EL (cell line): ENCODE data around the gene CFLAR.
"Not testable (repeated sequence)": the region's sequence is repeated elsewhere in the genome, so short reads cannot be mapped to it uniquely, and the experiment has no call there.

Experiments used
- DNase-seq: peaks from one replicate; pipeline ENCODE4 v3.0.0-alpha.2; 2016

Gene CFLAR

DNA sequence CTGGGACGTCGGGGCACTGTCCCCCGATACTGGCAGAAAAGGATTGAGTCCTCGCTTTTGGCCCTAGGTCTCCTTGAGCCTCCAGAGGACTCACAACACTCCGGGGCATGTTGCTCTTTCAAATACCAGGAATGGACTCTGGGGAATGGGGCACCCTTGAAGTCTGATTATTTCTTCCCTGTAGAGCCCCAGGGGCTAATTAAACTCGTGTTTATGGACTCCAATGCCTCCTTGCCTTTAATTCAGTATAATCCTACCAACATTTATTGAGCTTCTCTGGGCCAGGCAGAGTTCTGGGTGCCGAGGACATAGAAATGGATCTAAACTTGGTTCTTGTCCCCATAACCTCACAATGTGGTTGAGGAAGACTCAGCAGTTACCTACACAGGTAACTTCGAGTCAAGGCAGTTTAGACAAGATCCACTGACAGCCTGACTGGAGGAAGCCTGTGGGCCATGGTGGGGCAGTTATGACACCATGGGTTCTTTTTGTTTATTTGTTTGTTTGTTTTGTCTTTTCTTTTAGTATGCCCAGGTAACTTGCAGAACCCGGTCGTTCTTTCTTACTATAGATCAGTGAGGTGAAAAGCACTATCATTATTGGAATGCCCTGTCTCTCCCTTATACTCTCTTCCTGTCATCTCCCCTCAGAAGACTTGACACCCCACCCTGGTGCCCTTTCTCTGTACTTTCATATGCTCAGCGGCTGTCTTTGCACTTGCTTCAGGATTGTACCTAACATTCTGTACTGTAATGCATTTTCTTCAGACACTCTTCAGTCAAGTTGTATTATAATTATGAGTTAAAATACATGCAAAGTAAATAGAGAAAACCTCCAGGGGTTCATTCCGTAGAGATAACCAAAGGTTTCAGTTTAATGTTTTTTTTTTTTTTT lies 3.2 kb downstream of the CFLAR start:
- DNase-seq: peak; percentile 62

DNA sequence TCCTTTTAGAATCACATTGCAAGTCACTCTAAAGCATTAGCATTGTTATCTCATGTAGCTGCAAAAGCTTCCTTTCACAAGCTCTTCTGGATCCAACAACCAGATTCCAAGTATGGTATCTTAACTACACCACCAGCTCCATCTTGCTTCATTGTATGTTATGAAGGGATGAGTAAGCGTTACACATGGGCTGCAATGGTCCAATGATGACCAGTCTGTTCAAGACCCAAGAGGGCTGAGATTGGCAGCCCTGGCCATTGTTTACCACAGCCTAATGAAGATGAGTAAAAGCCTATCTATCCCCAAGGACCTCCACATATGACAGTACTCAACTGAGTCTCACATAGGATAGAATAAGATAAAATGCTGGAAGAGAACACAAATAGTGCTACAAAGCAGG lies 6.3 kb downstream of the CFLAR start:
- no peak for DNase-seq

DNA sequence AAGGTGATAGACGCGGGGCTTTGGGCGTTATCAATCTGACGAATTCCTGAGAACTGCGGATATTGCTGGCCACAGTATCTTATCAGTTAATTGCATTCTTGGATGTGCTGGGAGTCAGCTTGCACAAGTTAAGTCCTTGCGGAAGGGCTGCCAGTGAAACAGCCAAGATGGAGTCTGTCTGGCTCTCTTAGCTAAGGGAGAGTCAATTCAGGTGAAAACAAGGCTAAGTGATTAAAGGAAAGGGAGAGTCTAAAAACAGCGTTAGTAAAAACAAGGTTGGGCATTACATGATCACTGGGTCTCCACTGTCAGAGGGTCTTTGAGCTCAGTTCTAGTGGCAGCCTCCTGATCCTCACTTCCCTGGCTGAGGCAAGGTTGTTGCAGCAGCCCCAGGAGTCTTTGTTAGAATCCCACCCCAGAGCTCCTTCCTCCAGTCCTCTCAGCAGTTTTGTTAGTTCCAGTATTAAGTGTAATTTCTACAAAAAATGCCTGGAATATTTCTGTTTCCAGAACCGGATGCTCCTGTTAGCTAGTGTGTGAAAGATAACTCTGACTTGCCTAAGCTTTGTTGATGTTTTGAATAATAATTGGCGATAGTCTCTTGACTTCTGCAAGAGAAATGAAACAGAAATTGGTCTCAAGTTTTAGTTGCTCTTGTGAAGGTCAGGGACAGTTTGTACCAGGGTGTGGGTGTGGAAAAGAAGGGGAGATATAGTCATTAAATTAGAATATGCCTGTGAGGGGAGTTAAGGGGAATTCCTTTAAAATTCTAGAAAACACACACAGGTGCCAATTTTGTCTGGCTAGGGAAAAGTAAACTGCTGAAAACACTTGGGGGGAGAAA lies 10.6 kb downstream of the CFLAR start:
- DNase-seq: peak; percentile 63

DNA sequence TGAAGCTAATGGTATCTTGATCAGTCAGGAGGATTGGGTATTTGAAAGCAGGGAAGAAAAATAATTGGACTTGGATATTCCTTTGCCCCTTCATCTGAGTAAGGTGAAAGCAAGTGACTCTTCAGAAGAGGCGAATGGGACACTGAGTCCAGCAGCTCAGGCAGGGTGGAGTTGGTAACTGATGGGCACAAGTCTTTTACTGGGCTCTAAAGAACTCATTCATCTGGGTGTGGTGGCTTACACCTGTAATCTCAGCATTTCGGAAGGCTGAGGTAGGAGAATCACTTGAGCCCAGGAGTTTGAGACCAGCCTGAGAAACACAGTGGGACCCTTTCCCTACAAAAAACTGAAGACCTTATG lies 11.2 kb downstream of the CFLAR start:
- DNase-seq: no peak

DNA sequence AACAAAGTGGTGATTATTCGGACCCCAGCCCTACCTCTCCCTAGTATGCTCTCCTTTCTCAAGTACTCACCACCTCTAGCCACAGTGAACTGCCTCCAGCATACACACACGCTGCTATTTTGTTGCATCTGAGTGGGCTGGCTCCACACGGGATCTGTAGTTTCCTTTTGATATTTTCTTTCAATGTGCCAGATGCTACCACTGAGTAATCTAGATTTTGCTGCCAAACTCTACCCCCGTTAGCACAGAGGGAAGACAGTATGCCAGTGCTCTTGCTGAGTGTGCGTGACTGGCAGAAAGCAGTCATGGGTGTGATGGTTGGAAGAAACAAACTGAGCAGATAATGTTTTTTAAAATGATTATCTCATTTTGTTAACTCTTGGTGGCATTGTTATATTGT lies 11.6 kb downstream of the CFLAR start:
- DNase-seq: peak; percentile 79

DNA sequence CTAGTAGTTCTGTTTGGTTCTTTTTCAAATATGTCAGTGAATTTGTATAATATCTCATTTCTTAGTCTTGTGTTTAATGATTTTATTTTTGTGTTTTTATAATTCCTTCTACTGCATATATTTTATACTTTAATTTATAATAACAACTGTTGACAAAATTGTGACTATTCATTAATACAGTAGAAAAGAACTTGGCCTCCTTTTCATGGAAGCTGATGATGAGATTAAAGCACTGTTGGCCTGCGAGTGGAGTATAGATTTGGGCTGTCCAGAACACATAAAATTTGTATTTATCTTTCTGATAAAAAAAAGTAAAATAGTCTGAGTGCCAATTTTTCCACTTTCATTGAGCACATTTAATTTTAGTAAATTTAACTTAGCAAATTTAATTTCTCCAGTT lies 12.1 kb downstream of the CFLAR start:
- DNase-seq: no peak

DNA sequence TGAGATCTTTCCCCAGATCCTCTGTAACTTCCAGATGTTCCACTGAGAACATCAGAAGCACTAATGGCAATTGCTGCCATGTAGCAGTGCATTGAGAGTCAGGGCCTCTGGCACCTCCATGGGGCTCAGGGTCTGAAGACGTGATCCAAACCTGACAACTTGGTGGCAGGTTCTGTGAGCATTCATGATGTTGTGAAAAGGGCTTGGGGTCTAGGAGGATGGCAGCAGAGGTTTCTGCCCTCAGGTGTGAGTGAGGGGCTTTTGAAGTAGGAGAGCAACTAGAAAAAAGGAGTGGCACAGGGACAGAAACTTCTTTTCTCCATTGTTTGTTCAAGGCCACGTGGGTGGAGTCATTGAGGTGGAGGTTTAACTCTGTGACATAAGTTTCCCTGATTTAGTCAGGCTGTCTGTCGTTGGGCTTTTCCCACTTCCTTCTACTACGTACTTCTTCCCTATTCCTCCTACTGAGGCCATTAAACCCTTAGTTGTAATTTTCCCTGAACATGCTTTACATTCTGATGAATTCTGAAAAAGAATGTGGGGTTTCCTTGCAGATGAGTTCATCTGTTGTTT lies 13.1 kb downstream of the CFLAR start:
- DNase-seq: peak; percentile 80

DNA sequence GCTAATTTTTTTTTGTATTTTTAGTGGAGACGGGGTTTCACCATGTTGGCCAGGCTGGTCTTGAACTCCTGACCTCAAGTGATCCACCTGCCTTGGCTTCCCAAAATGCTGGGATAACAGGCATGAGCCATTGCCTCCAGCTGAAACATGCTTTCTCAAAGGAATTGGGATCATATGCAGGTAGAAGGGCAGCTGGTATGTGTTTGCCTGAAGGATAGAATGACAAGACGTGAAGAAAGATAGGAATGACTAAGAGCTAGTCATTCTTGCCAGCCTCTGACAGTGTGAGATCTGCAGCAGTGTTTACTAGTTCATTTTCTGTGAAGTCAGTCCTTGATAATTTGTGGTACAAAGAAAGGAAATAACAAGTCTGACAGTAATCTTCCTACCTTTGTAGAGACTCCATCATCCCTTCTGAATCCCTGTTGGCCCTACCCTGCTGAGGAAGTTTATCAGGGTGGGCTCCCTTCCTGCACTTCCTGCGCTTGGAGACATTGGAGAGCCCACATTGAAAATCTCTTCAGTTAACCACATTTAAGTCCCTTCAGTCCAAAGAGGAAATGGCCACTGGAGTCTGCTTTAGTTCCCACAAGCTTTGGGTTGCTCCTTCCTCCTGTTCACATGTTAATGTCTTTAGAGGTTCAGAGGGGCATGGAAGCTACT lies 14.7 kb downstream of the CFLAR start:
- peak; percentile 78 for DNase-seq

DNA sequence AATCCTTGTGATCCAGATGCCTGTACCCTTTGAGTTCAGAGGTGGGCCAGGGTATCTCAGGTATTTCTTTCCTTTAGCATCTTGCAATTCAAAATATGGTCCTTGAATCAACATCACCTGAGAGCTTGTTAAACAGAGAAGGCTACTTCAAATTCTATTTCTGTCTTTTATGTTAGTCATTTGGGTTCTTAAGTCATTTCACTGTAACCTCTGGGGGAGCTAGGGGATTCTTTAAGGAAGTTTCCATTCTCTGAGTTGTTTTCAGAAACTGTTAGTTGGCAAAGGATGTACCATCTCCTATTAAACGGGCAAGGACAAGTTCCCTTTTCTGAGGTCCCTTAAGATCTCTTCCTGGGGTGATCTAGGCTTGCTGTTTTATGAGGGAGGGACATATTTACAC lies 16.6 kb downstream of the CFLAR start:
- no peak for DNase-seq

DNA sequence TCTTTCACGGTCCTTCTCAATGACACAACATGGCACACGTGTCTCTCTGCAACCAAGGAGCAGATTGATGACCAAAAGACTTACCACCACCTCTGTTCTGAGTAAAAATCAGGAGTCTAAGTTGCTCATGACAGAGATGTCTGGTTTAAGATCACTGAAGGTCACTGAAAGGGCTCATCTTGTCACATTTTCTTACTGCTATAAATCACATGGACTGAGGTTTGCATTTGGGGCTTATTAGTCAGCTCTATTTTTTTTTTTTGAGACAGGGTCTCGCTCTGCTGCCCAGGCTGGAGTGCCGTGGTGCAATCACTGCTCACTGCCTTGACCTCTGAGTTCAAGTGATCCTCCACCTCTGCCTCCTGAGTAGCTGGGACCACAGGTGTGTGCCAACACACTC lies 19.4 kb downstream of the CFLAR start:
- DNase-seq: no peak

DNA sequence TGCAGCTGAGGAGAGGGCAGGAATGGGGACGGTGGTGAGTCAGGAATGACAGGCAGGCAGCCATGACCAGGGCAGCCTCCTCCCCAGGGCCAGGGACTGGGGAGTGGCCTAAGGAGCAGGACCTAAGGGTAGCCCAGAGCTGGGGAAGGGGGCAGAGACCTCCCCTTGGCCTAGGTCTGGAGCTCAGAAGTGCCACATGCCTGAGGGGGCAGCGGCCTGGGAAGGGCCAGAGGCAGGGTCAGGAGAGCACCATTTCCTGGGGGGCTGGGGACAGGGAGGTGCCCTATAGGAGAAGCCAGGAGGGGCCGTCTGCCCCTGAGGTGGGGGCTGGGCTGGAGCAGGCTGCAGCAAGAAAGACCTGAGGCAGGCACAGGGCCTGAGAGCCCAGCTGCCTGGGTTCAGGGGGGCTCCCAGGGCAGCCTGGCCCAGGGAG lies 20.9 kb downstream of the CFLAR start:
- DNase-seq: no peak

DNA sequence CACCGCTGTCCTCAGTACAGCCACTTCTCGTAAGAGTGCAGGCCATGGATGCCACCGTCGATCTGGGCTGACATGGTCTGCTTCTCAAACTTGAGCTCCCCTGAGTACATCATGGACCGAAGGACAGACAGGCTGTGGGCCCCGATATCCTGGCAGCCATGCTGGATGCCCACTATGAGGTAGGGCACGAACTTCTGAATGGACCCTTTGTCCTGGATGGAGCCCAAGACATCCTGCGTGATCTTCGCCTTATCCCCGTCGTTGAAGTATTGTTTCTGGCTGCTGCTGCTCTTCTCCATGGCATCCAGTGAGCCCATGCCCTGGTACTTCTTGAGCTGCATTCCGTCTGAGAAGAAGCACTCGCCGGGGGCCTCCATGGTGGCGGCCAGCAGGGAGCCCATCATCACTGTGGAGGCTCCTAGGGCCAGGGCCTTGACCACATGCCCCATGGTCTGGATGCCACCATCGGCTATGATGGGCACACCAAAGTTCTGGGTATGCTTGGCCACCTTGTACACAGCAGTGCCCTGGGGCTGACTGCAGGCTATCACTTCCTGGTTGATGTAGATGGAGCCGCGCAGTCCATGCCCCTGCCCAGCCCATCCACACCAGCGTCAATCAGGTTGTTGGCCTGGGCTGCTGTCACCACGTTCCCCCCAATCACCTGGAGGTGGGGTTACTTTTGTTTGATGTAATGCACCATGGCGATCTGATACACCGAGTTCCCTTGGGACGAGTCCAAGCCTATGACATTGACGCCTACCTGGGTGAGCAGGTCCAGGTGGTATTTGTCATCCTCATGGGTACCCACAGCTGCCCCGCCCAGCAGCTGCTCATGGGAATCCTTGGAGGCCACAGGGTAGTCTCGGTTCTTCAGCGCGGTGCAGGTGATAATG lies 21.8 kb downstream of the CFLAR start:
- DNase-seq: no peak

DNA sequence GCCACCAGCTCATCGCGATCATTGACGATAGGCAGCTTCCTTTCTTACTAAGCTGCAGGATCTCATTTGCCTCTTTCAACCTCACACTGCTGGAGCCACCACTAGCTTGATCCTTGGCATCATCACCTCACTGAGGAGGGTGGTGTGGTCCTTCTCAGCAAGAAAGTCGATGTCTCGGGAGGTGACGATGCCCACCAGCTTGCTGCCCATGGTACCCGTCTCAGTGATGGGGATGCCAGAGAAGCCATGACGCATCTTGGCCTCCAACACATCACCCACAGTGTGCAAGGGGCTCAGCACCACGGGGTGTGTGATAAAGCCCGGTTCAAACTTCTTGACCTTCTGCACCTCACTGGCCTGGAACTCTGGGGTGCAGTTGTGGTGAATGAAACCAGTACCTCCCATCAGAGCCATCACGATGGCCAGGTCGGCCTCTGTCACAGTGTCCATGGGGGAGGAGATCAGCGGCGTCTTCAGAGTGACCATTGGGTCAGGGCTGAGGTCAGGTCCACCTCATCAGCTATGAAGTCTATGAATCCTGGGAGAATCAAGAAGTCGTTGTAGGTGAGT lies 22.5 kb downstream of the CFLAR start:
- DNase-seq: no peak

DNA sequence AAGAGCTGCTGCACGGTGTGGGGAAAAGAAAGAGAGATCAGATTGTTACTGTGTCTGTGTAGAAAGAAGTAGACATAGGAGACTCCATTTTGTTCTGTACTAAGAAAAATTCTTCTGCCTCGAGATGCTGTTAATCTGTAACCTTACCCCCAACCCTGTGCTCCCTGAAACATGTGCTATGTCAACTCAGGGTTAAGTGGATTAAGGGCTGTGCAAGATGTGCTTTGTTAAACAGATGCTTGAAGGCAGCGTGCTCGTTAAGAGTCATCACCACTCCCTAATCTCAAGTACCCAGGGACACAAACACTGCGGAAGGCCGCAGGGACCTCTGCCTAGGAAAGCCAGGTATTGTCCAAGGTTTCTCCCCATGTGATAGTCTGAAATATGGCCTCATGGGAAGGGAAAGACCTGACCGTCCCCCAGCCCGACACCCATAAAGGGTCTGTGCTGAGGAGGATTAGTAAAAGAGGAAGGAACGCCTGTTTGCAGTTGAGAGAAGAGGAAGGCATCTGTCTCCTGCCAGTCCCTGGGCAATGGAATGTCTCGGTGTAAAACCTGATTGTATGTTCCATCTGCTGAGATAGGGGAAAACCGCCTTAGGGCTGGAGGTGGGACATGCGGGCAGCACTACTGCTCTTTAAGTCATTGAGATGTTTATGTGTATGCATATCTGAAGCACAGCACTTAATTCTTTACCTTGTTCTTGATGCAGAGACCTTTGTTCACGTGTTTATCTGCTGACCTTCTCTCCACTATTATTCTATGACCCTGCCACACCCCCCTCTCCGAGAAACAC lies 23.2 kb downstream of the CFLAR start:
- DNase-seq: not testable (repeated sequence)

DNA sequence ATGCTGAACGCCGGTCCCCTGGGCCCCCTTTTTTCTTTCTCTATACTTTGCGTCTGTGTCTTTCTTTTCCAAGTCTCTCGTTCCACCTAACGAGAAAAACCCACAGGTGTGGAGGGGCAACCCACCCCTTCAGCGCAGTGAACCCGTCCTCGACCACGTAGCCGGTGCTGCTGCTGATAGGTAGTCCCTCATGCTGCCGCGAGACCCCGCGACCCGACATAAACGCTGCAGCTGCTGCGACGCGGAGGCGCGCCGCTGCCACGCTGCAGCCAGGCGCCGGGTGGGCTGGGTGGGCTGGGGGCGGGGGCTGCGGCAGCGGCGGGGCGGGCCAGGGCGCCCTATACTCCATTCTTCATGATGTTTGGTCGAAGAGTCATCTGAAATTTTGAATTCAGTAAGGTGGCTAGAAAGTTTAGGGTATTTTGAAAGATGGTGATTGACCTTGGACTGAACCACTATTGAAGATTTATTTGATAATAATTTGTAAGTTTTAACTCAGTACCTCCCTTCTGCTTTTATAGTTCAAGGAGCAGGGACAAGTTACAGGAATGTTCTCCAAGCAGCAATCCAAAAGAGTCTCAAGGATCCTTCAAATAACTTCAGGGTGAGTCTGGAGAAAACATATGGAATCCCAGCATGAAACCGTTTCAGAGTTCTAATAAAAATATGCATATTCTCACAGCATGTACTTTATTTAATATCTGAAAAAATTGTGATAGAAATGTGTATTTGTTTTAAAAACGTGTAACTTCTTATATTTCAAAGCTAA lies 24.1 kb downstream of the CFLAR start:
- no peak for DNase-seq

DNA sequence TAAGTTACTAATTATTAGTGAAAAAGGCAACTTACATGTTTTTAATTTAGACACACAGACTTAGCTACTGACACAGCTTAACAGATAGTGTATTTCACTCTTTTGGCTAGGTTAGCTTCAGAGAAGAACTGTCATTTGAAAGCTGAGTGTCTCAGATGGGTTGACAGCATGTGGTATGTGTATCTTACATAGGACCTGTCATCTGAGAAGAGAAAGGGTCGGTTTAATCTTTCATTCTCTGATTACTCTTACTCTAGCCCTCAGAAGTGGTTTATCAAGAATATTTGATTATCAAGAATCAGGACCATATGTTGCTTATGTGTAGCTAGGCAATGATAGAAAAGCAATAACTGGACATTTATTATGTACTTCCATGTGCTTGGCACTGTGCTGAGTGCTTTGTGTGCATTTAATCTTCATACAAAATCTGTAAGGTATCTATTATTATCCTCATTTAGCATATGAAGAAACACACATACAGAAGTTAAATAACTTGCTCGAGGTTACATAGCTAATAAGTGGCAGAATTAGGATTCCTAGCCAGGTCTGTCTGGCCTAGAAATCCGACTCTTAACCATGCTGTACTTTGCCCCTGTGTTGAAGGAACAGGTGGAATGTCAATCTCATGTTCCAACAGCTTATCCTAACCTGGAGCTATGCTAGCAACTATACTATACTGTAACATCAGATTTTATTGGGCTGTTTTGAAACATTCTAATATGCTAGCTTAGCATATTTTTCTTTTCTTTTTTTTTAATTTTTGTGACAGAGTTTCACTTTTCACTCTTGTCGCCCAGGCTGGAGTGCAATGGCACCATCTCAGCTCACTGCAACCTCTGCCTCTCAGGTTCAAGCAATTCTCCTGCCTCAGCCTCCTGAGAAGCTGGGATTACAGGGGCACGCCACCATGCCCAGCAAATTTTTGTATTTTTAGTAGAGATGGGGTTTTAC lies 28.4 kb downstream of the CFLAR start:
- no peak for DNase-seq

DNA sequence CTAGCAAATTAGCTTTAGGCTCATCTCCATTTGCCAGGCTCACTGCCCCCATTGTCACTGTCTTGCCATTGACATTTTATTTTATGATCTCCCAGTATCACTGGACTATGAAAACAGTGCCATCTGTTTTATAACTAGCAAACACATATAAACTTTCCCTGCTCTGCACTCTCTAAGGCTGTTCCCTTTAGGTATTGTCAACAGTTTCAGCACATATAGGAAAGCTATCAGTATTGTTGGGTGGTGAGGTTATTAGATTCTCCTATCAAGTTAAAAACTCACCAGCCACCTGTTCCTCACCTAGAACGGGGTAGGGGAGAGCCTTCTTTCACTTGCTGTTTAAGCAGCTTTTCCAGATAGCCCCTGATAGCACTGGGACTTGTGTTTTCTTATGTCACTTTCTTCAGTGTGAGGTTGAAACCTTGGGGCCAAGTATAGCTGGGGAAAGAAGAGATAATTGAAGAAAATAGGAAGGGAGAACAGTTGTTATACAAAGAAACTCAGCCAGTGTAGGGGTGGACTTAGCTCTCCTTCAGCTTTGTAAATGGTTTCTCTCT lies 32.5 kb downstream of the CFLAR start:
- no peak for DNase-seq

DNA sequence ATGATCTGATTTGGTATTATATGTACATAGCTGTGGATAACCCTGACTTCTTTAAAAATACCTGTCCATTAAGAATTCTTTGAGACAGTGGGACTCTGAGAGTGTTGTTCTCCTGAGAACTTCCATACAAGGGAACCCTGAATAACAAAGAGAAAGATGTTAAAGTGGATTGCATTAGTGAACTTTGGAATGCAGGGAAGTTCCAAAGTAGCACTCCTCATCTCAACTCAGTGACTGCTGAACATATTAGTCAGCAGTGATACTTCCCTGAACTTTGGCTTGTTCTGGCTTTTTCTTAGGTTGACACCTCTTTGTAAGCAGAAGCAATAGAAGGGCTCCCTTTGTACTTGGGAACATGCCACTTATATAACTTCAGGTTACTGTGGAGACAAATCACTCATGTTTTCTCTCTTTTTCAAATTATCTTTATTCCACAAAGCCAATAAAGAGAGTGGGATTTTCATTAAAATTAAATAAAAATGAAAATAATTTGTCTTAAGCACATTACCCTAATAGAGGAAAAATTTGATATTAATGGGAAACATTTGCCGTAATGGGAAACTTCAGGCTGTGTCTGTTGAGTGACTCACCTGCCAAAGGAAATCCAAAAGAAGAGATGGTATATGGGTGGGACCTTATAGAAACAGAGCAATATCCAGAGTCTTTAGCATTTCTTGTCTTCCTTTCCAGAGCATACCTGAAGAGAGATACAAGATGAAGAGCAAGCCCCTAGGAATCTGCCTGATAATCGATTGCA lies 33.3 kb downstream of the CFLAR start:
- peak; percentile 92 for DNase-seq
